ENCODE results near the gene FGFBP3.
A peak's percentile ranks its signal among the peaks of the same experiment; 100 is the strongest.
"Not testable (repeated sequence)": the region's sequence is repeated elsewhere in the genome, so short reads cannot be mapped to it uniquely, and the experiment has no call there.

FGFBP3 gene

DNA sequence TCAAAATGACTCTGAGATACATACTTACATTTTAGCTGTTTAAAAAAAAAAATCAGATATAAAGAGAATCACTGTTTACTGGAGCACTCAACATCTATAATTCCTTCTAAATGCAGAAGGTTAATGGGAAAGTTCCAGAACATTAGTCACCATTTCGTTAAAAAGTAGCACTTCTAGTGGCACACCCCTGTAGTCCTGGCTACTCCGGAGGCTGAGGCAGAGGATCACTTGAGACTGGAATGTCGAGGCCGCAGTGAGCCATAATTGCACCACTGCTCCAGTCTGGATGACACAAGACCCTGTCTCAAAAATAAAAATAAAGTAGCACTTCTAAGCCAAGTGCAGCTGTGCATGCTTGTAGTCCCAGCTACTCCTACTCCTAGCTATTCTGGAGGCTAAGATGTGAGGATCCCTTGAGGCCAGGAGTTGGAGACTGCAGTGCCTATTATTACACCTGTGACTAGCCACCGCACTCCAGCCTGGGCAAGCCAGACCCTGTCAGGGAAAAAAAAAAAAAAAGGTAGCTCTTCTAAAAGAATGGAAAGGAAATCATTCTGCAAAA is 2.2 kb downstream of the FGFBP3 start:
- H3K27me3 ChIP-seq (replicated peaks in 2 of 5; ENCODE audit: control insufficient read depth in 4 of 5, insufficient read depth in 5 of 5, low read length in 4 of 5), result no peaks in the 10 kb centered on the region
- 93% methylated on average over 5 of the region's 5 CpGs for WGBS (ENCODE audit: insufficient coverage)
- H3K36me3 ChIP-seq (ENCODE audit: control insufficient read depth in 4 of 4, insufficient read depth in 4 of 4, low read length in 3 of 4), result peaks cover 0 to 3% (median 0%) of the 10 kb centered on the region in 4 experiments
- H3K27ac ChIP-seq (ENCODE audit: insufficient read depth in 1 of 2, low read depth in 1 of 2, low read length in 2 of 2, poor library complexity in 1 of 2, severe bottlenecking in 2 of 2), result no peak overlapping the region
- no peaks in the 10 kb centered on the region for H3K9me3 ChIP-seq (ENCODE audit: control extremely low read depth in 1 of 5, control insufficient read depth in 4 of 5, insufficient read depth in 2 of 5, low read depth in 1 of 5, low read length in 4 of 5)
- POLR2A ChIA-PET, result interaction anchor here (0.6 kb wide), 3 partner anchors 9 to 1007 kb away, joined by 3 read pairs; no protein-coding TSS in a partner anchor
- H3K4me1 ChIP-seq (ENCODE audit: control extremely low read depth in 1 of 4, control insufficient read depth in 4 of 4, insufficient read depth in 4 of 4, low read length in 3 of 4), result peaks cover 3 to 26% (median 14%) of the 10 kb centered on the region in 4 experiments
- CTCF ChIA-PET, result interaction anchor here (0.9 to 2.1 kb wide), 6 partner anchors 8 to 72 kb away, joined by 3 to 7 read pairs (median 4); no protein-coding TSS in a partner anchor
- DNase-seq, result no peak
- peak overlapping the region in 5 of 7 experiments; percentile 80 to 97 (median 84) for H3K4me3 ChIP-seq (ENCODE audit: control insufficient read depth in 1 of 7, extremely low read depth in 1 of 7, insufficient read depth in 4 of 7, low read depth in 2 of 7, low read length in 6 of 7)

- peaks cover 0 to 3% (median 0%) of the 10 kb centered on the region in 4 experiments for H3K36me3 ChIP-seq (ENCODE audit: control insufficient read depth in 4 of 4, insufficient read depth in 4 of 4, low read length in 3 of 4)
- WGBS (ENCODE audit: insufficient coverage), result no CpG with 5 or more reads among the region's 2 CpGs
- no peaks in the 10 kb centered on the region for H3K9me3 ChIP-seq (ENCODE audit: control extremely low read depth in 1 of 5, control insufficient read depth in 4 of 5, insufficient read depth in 2 of 5, low read depth in 1 of 5, low read length in 4 of 5)
Measured at GRCh38 chr10:91901784-91902677, 7.3 kb downstream of the FGFBP3 start.

GRCh38 chr10:91897421-91897820 is 11.9 kb downstream of the FGFBP3 start:
- H3K4me3 ChIP-seq (ENCODE audit: control insufficient read depth in 1 of 7, extremely low read depth in 1 of 7, insufficient read depth in 4 of 7, low read depth in 2 of 7, low read length in 6 of 7), result no peak overlapping the region
- CTCF ChIA-PET, result no interaction called here
- H3K9me3 ChIP-seq (ENCODE audit: control extremely low read depth in 1 of 5, control insufficient read depth in 4 of 5, insufficient read depth in 2 of 5, low read depth in 1 of 5, low read length in 4 of 5), result no peaks in the 10 kb centered on the region
- WGBS (ENCODE audit: insufficient coverage), result 86% methylated on average over 8 of the region's 8 CpGs
- H3K4me1 ChIP-seq (ENCODE audit: control extremely low read depth in 1 of 4, control insufficient read depth in 4 of 4, insufficient read depth in 4 of 4, low read length in 3 of 4), result peaks cover 0 to 10% (median 5%) of the 10 kb centered on the region in 4 experiments
- POLR2A ChIA-PET, result no interaction called here
- DNase-seq, result no peak
- no peak overlapping the region for H3K27ac ChIP-seq (ENCODE audit: insufficient read depth in 1 of 2, low read depth in 1 of 2, low read length in 2 of 2, poor library complexity in 1 of 2, severe bottlenecking in 2 of 2)
- H3K36me3 ChIP-seq (ENCODE audit: control insufficient read depth in 4 of 4, insufficient read depth in 4 of 4, low read length in 3 of 4), result no peaks in the 10 kb centered on the region
- no peaks in the 10 kb centered on the region for H3K27me3 ChIP-seq (replicated peaks in 2 of 5; ENCODE audit: control insufficient read depth in 4 of 5, insufficient read depth in 5 of 5, low read length in 4 of 5)

More at GRCh38 chr10:91901784-91902677, 7.3 kb downstream of the FGFBP3 start:
- peak; percentile 80 to 96 (median 93) for DNase-seq
- no peak overlapping the region for H3K4me3 ChIP-seq (ENCODE audit: control insufficient read depth in 1 of 7, extremely low read depth in 1 of 7, insufficient read depth in 4 of 7, low read depth in 2 of 7, low read length in 6 of 7)
- peak overlapping the region in 1 of 2 experiments; percentile 32 for H3K27ac ChIP-seq (ENCODE audit: insufficient read depth in 1 of 2, low read depth in 1 of 2, low read length in 2 of 2, poor library complexity in 1 of 2, severe bottlenecking in 2 of 2)
- H3K4me1 ChIP-seq (ENCODE audit: control extremely low read depth in 1 of 4, control insufficient read depth in 4 of 4, insufficient read depth in 4 of 4, low read length in 3 of 4), result peaks cover 0 to 15% (median 5%) of the 10 kb centered on the region in 4 experiments
- no peaks in the 10 kb centered on the region for H3K27me3 ChIP-seq (replicated peaks in 2 of 5; ENCODE audit: control insufficient read depth in 4 of 5, insufficient read depth in 5 of 5, low read length in 4 of 5)
- POLR2A ChIA-PET, result no interaction called here
- CTCF ChIA-PET, result no interaction called here

GRCh38 chr10:91896212-91896756 is 13.0 kb downstream of the FGFBP3 start:
- WGBS (ENCODE audit: insufficient coverage), result 100% methylated on average over 2 of the region's 3 CpGs
- CTCF ChIA-PET, result no interaction called here

DNA sequence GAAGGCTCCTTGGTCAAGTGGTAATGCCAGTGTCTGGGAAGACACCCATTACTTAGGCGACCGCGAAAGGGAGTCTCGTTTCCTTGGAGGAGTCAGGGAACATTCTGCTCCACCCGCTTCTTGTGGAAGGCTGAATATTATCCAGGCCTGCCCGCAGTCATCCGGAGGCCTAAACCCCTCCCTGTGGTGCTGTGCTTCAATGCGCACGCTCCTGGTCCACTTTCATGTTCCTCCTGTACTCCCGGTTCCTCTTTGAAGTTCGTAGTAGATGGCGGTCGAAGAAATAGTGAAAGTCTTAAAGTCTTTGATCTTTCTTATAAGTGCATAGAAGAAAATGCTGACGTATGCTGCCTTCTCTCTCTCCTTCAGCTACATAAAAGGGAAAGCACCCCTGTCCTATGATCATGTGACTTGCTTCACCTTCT is 15.0 kb downstream of the FGFBP3 start:
- POLR2A ChIA-PET; DNase-seq; H3K27ac ChIP-seq (ENCODE audit: insufficient read depth in 1 of 2, low read depth in 1 of 2, low read length in 2 of 2, poor library complexity in 1 of 2, severe bottlenecking in 2 of 2); H3K9me3 ChIP-seq (ENCODE audit: control extremely low read depth in 1 of 5, control insufficient read depth in 4 of 5, insufficient read depth in 2 of 5, low read depth in 1 of 5, low read length in 4 of 5); H3K4me3 ChIP-seq (ENCODE audit: control insufficient read depth in 1 of 7, extremely low read depth in 1 of 7, insufficient read depth in 4 of 7, low read depth in 2 of 7, low read length in 6 of 7); H3K36me3 ChIP-seq (ENCODE audit: control insufficient read depth in 4 of 4, insufficient read depth in 4 of 4, low read length in 3 of 4); CTCF ChIA-PET; H3K4me1 ChIP-seq (ENCODE audit: control extremely low read depth in 1 of 4, control insufficient read depth in 4 of 4, insufficient read depth in 4 of 4, low read length in 3 of 4): not testable (repeated sequence)
- peaks cover 0 to 11% (median 3%) of the 10 kb centered on the region in 5 experiments for H3K27me3 ChIP-seq (replicated peaks in 2 of 5; ENCODE audit: control insufficient read depth in 4 of 5, insufficient read depth in 5 of 5, low read length in 4 of 5)
- 94% methylated on average over 9 of the region's 14 CpGs for WGBS (ENCODE audit: insufficient coverage)

More at GRCh38 chr10:91896212-91896756, 13.0 kb downstream of the FGFBP3 start:
- Histone ChIP-seq H3K4me3 (ENCODE audit: control insufficient read depth in 1 of 7, extremely low read depth in 1 of 7, insufficient read depth in 4 of 7, low read depth in 2 of 7, low read length in 6 of 7) (no peak overlapping the region), H3K27ac (ENCODE audit: insufficient read depth in 1 of 2, low read depth in 1 of 2, low read length in 2 of 2, poor library complexity in 1 of 2, severe bottlenecking in 2 of 2) (no peak overlapping the region), H3K36me3 (ENCODE audit: control insufficient read depth in 4 of 4, insufficient read depth in 4 of 4, low read length in 3 of 4) (no peaks in the 10 kb centered on the region), H3K27me3 (replicated peaks in 2 of 5; ENCODE audit: control insufficient read depth in 4 of 5, insufficient read depth in 5 of 5, low read length in 4 of 5) (no peaks in the 10 kb centered on the region), H3K9me3 (ENCODE audit: control extremely low read depth in 1 of 5, control insufficient read depth in 4 of 5, insufficient read depth in 2 of 5, low read depth in 1 of 5, low read length in 4 of 5) (no peaks in the 10 kb centered on the region), H3K4me1 (ENCODE audit: control extremely low read depth in 1 of 4, control insufficient read depth in 4 of 4, insufficient read depth in 4 of 4, low read length in 3 of 4) (peaks cover 0 to under 1% (median under 1%) of the 10 kb centered on the region in 4 experiments)
- DNase-seq, result no peak
- POLR2A ChIA-PET, result no interaction called here

- ChIA-PET POLR2A (interaction anchor here (0.7 kb wide), 1 partner anchor 545 kb away, joined by 3 read pairs; no protein-coding TSS in a partner anchor), CTCF (no interaction called here)
- no peaks in the 10 kb centered on the region for H3K36me3 ChIP-seq (ENCODE audit: control insufficient read depth in 4 of 4, insufficient read depth in 4 of 4, low read length in 3 of 4)
- peaks cover 0 to 20% (median 6%) of the 10 kb centered on the region in 5 experiments for H3K27me3 ChIP-seq (replicated peaks in 2 of 5; ENCODE audit: control insufficient read depth in 4 of 5, insufficient read depth in 5 of 5, low read length in 4 of 5)
- 100% methylated on average over 1 of the region's 2 CpGs for WGBS (ENCODE audit: insufficient coverage)
- H3K4me3 ChIP-seq (ENCODE audit: control insufficient read depth in 1 of 7, extremely low read depth in 1 of 7, insufficient read depth in 4 of 7, low read depth in 2 of 7, low read length in 6 of 7), result no peak overlapping the region
- H3K9me3 ChIP-seq (ENCODE audit: control extremely low read depth in 1 of 5, control insufficient read depth in 4 of 5, insufficient read depth in 2 of 5, low read depth in 1 of 5, low read length in 4 of 5), result no peaks in the 10 kb centered on the region
- DNase-seq, result no peak
- peaks cover 0 to 1% (median under 1%) of the 10 kb centered on the region in 4 experiments for H3K4me1 ChIP-seq (ENCODE audit: control extremely low read depth in 1 of 4, control insufficient read depth in 4 of 4, insufficient read depth in 4 of 4, low read length in 3 of 4)
- no peak overlapping the region for H3K27ac ChIP-seq (ENCODE audit: insufficient read depth in 1 of 2, low read depth in 1 of 2, low read length in 2 of 2, poor library complexity in 1 of 2, severe bottlenecking in 2 of 2)
Measured at GRCh38 chr10:91893051-91893450, 16.2 kb downstream of the FGFBP3 start.
